K562 (cell line): ENCODE measurements around the gene GARNL3. TPM values are rescaled to one million over a fixed set of nuclear protein-coding genes. Genes with fewer than 3 reads are reported as not detected.
A peak's percentile ranks its signal among the peaks of the same experiment; 100 is the strongest.

Experiments used
- FIP1L1 ChIP-seq: fragments of 200-400 bp; formaldehyde crosslinking; IDR thresholded peaks from 2 replicates; pipeline ENCODE4 v1.6.1; 2018; ENCODE audit warnings: mild to moderate bottlenecking, low read depth, low read length; ENCODE audit not compliant: poor library complexity, severe bottlenecking
- NELFE ChIP-seq: IDR thresholded peaks from 2 replicates; pipeline ENCODE4 v1.6.1; 2011; ENCODE audit warnings: mild to moderate bottlenecking; ENCODE audit not compliant: insufficient read depth, insufficient read length
- NR4A1 ChIP-seq, 2 experiments: fragments of 250-450 bp in 1 of 2; fragments of 450-650 bp in 1 of 2; sonication (Bioruptor Pico) in 1 of 2; IDR thresholded peaks; 2 replicates each; pipeline versions ENCODE4 v1.4.0 to v1.6.1; 2016 to 2020; ENCODE audit warnings: mild to moderate bottlenecking in 2 of 2, missing compliant biosample characterization in 1 of 2, missing genetic modification characterization in 1 of 2, moderate library complexity in 1 of 2
- PRMT5 ChIP-seq: sonication (generic); formaldehyde crosslinking; IDR thresholded peaks from 2 replicates; pipeline ENCODE4 v1.5.0; 2020; ENCODE audit warnings: missing genetic modification reagents
- RB1 ChIP-seq: fragments of 450-650 bp; IDR thresholded peaks from 2 replicates; pipeline ENCODE4 v1.6.1; 2017; ENCODE audit warnings: low read depth, mild to moderate bottlenecking
- RBM15 ChIP-seq: fragments of 200-400 bp; formaldehyde crosslinking; IDR thresholded peaks from 2 replicates; pipeline ENCODE4 v1.6.1; 2018; ENCODE audit warnings: mild to moderate bottlenecking, low read length, moderate library complexity; ENCODE audit not compliant: insufficient read depth
- TAF1 ChIP-seq: IDR thresholded peaks from 2 replicates; pipeline ENCODE4 v1.6.1; 2011; ENCODE audit warnings: mild to moderate bottlenecking, low read length, moderate library complexity; ENCODE audit not compliant: insufficient read depth, control insufficient read depth, severe bottlenecking; ENCODE audit errors: extremely low read depth
- ZBTB7A ChIP-seq: IDR thresholded peaks from 2 replicates; pipeline ENCODE4 v1.6.1; 2011; ENCODE audit warnings: low read depth, mild to moderate bottlenecking, low read length, moderate library complexity, borderline replicate concordance; ENCODE audit not compliant: control insufficient read depth
- ZEB2 ChIP-seq: fragments of 450-650 bp; IDR thresholded peaks from 2 replicates; pipeline ENCODE4 v1.6.1; 2016
- polyA plus RNA-seq, 8 experiments: library from polyadenylated mRNA; depleted of rRNA in 4 of 8; stranded (reverse) in 5 of 8; unstranded in 3 of 8; fragments of >200 nt; fragmentation: Nextera tagmentation in 2 of 8; fragmentation: Illumina TruSeq in 1 of 8; extraction: Ambion mirVana in 2 of 8; extraction: Trizol in 1 of 8; gene quantifications; 2 replicates each; pipeline versions ENCODE4 v1.2.1 to v1.2.3, GENCODE V29; 2011 to 2014; ENCODE audit warnings: inconsistent platforms in 1 of 8, missing spikeins in 1 of 8
- total RNA-seq, 7 experiments: library from RNA; depleted of rRNA in 6 of 7; stranded (reverse); fragments of >200 nt in 6 of 7; fragmentation: Illumina TruSeq in 2 of 7; extraction: Trizol in 2 of 7; gene quantifications; 2 replicates each; pipeline versions ENCODE4 v1.2.1 to v1.2.3, GENCODE V29; 2011 to 2021; ENCODE audit warnings: low replicate concordance in 1 of 7
- TF ChIP-seq, protein P1 (sequence below): sonication (generic); formaldehyde crosslinking; IDR thresholded peaks from 2 replicates; pipeline ENCODE4 v1.8.1; 2022; ENCODE audit warnings: missing genetic modification reagents
- TF ChIP-seq, protein P2 (sequence below): fragments of 250-450 bp; sonication (Bioruptor Pico); IDR thresholded peaks from 2 replicates; pipeline ENCODE4 v1.4.0; 2020; ENCODE audit warnings: mild to moderate bottlenecking
- TF ChIP-seq, protein P3 (sequence below): fragments of 450-650 bp; conservative IDR thresholded peaks from 2 replicates; pipeline ENCODE4 v1.6.1; 2016; ENCODE audit warnings: missing genetic modification characterization, low read depth, mild to moderate bottlenecking, control low read depth, missing compliant biosample characterization
- TF ChIP-seq, protein P4 (sequence below), 3 experiments: fragments of 200-800 bp in 1 of 3; fragments of 250-450 bp in 1 of 3; fragments of 450-650 bp in 1 of 3; sonication (Bioruptor Pico) in 1 of 3; sonication (Bioruptor generic) in 1 of 3; formaldehyde crosslinking in 1 of 3; IDR thresholded peaks; 2 replicates each; pipeline versions ENCODE4 v1.6.1 to v1.8.0; 2016 to 2022; ENCODE audit warnings: mild to moderate bottlenecking in 2 of 3, missing genetic modification characterization in 2 of 3, missing compliant biosample characterization in 1 of 3, moderate library complexity in 1 of 3
- TF ChIP-seq, protein P5 (sequence below): fragments of 450-650 bp; formaldehyde crosslinking; IDR thresholded peaks from 2 replicates; pipeline ENCODE4 v1.4.0; 2020; ENCODE audit warnings: mild to moderate bottlenecking, moderate library complexity

Gene GARNL3
- total and polyA plus RNA-seq, 9 of the 15 experiments (the other 6 are each of a cell fraction or from before 2014, with no cell fraction given): 0.35 to 2.7 (median 1.6) TPM

DNA sequence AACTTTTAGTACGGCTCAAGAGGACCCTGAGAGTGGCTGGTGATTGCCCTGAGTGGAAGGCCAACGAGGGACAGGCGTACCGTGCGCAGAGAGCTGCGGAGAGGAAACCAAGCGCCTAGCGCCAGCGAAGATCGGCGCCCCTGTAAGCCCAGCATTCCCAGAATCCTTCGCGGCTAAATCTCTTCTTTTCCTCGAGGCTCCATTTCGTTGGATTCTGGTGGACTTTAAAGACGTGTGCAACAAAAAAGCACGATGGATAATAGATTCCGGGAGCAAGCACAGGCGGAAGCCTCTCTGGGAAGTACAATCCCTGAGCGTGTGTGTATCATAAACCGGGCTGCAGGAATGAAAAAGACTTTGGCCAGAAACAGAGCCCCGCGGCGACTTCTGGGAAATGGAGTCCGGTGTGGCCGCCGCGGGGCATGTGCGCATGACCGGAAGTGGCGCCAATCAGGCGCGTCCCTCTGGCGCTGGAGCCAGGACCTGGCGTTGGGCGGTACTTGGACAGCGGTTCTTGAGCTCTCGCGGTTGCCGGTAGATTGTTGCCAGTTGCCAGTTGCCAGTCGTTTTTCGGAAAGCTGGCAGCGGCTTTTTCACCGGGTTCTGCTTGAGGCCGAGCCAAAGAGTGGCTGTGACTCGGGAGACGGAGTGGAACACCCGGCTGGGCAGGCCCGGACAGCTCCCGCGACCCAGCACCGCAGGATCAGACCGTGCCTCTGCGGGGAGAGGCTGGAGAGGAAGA lies 159.5 kb downstream of the GARNL3 start, which contains the start of gene ZNF79 (continued):
- TF ChIP-seq, protein P1, sequence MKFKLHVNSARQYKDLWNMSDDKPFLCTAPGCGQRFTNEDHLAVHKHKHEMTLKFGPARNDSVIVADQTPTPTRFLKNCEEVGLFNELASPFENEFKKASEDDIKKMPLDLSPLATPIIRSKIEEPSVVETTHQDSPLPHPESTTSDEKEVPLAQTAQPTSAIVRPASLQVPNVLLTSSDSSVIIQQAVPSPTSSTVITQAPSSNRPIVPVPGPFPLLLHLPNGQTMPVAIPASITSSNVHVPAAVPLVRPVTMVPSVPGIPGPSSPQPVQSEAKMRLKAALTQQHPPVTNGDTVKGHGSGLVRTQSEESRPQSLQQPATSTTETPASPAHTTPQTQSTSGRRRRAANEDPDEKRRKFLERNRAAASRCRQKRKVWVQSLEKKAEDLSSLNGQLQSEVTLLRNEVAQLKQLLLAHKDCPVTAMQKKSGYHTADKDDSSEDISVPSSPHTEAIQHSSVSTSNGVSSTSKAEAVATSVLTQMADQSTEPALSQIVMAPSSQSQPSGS (CRISPR knock-in tag): no peak
- no peak for TF ChIP-seq NELFE
- TF ChIP-seq PRMT5 (CRISPR knock-in tag): no peak
- TF ChIP-seq, protein P2, sequence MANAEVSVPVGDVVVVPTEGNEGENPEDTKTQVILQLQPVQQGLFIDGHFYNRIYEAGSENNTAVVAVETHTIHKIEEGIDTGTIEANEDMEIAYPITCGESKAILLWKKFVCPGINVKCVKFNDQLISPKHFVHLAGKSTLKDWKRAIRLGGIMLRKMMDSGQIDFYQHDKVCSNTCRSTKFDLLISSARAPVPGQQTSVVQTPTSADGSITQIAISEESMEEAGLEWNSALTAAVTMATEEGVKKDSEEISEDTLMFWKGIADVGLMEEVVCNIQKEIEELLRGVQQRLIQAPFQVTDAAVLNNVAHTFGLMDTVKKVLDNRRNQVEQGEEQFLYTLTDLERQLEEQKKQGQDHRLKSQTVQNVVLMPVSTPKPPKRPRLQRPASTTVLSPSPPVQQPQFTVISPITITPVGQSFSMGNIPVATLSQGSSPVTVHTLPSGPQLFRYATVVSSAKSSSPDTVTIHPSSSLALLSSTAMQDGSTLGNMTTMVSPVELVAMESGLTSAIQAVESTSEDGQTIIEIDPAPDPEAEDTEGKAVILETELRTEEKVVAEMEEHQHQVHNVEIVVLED (CRISPR knock-in tag): peak; percentile 38; the same call in 1 of the 2 replicates
- TF ChIP-seq ZBTB7A: no peak; the same call in 1 of the 2 replicates
- TF ChIP-seq NR4A1 (CRISPR knock-in tag; IDR thresholded peaks at IDR 0.05): no peak
- peak; percentile 65; the same call in 1 of the 2 replicates for TF ChIP-seq NR4A1 (tag; IDR thresholded peaks at IDR 0.05)
- no peak for TF ChIP-seq ZEB2
- TF ChIP-seq, protein P3, sequence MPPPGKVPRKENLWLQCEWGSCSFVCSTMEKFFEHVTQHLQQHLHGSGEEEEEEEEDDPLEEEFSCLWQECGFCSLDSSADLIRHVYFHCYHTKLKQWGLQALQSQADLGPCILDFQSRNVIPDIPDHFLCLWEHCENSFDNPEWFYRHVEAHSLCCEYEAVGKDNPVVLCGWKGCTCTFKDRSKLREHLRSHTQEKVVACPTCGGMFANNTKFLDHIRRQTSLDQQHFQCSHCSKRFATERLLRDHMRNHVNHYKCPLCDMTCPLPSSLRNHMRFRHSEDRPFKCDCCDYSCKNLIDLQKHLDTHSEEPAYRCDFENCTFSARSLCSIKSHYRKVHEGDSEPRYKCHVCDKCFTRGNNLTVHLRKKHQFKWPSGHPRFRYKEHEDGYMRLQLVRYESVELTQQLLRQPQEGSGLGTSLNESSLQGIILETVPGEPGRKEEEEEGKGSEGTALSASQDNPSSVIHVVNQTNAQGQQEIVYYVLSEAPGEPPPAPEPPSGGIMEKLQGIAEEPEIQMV (tag): no peak
- TF ChIP-seq RB1: peak; percentile 44; the same call in 1 of the 2 replicates
- TF ChIP-seq TAF1: peak; percentile 72
- TF ChIP-seq RBM15: no peak
- TF ChIP-seq, protein P4, sequence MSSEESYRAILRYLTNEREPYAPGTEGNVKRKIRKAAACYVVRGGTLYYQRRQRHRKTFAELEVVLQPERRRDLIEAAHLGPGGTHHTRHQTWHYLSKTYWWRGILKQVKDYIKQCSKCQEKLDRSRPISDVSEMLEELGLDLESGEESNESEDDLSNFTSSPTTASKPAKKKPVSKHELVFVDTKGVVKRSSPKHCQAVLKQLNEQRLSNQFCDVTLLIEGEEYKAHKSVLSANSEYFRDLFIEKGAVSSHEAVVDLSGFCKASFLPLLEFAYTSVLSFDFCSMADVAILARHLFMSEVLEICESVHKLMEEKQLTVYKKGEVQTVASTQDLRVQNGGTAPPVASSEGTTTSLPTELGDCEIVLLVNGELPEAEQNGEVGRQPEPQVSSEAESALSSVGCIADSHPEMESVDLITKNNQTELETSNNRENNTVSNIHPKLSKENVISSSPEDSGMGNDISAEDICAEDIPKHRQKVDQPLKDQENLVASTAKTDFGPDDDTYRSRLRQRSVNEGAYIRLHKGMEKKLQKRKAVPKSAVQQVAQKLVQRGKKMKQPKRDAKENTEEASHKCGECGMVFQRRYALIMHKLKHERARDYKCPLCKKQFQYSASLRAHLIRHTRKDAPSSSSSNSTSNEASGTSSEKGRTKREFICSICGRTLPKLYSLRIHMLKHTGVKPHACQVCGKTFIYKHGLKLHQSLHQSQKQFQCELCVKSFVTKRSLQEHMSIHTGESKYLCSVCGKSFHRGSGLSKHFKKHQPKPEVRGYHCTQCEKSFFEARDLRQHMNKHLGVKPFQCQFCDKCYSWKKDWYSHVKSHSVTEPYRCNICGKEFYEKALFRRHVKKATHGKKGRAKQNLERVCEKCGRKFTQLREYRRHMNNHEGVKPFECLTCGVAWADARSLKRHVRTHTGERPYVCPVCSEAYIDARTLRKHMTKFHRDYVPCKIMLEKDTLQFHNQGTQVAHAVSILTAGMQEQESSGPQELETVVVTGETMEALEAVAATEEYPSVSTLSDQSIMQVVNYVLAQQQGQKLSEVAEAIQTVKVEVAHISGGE (CRISPR knock-in tag; IDR thresholded peaks at IDR 0.05): peak in 1 of 3 experiments; percentile 74; a peak in 2 of 6 replicates
- TF ChIP-seq, protein P5, sequence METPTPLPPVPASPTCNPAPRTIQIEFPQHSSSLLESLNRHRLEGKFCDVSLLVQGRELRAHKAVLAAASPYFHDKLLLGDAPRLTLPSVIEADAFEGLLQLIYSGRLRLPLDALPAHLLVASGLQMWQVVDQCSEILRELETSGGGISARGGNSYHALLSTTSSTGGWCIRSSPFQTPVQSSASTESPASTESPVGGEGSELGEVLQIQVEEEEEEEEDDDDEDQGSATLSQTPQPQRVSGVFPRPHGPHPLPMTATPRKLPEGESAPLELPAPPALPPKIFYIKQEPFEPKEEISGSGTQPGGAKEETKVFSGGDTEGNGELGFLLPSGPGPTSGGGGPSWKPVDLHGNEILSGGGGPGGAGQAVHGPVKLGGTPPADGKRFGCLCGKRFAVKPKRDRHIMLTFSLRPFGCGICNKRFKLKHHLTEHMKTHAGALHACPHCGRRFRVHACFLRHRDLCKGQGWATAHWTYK (CRISPR knock-in tag): no peak
- TF ChIP-seq FIP1L1: no peak
